ENCODE results near the gene MAFG. TPM values are rescaled to one million over a fixed set of nuclear protein-coding genes. Genes with fewer than 3 reads are reported as not detected.

The MAFG gene
- polyA plus RNA-seq, 10 donors: 12.3 to 14.8 (median 13.9) TPM

DNA sequence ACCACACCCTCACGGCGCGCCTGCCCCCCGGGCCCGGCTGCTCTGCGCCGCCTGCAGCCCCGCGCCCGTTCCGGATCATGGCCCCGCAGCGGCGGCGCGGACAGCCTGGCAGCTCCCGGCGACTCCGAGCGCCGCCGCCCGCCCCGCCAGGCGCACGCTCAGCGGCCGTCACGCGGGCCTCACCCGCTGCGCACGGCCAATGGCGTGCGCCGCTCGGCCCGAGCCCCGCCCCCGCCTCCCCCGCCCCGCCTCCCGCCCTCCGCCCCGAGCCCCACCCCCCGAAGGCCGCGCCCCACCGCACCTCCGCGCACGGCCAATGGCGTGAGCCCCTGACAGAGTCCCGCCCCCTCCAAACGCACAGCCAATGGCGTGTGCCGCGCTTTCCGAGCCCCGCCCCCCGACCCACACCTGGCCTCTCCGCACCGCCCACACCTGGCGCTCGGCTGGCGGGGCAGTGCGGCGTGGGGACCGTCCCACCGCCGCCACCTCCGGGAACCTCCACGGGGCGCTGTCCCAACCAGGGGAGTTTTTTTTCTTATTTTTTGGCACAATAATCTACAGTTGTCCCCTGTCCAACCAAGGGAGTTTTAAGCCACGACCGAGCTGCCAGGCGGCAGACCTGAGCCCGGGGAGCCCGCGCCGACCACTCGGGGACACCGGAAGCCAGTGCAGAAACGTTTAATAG lies 16.1 kb downstream of the MAFG start, which contains the start of gene PCYT2:
PCYT2 (minus strand) TSS at position 123 of the 685 bp plus-strand sequence; CDS start at position 79, 44 bp downstream.
- peak; percentile 77 to 91 (median 90) for DNase-seq

DNA sequence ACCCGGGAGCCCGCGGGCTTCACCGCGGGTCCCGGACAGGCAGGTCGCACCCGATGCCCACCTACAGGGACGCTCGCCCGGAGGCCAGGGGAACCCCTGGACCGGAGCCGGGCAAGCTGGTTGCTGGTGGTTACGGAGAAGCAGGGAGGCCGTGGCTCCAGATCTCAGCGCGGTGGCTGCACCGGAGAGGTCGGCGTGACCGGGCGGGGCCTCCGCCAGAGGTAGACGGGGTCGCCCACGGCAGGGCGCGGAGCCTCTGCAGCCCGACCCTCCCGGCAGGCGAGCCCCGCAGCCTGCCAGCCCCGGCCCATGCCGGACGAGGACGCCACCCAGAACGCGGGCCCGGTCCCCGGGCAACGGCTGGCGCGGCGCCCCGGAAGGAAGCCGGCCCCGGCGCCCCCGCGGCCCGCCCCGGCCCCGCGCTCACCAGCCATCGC lies 16.7 kb downstream of the MAFG start:
- no peak for DNase-seq

DNA sequence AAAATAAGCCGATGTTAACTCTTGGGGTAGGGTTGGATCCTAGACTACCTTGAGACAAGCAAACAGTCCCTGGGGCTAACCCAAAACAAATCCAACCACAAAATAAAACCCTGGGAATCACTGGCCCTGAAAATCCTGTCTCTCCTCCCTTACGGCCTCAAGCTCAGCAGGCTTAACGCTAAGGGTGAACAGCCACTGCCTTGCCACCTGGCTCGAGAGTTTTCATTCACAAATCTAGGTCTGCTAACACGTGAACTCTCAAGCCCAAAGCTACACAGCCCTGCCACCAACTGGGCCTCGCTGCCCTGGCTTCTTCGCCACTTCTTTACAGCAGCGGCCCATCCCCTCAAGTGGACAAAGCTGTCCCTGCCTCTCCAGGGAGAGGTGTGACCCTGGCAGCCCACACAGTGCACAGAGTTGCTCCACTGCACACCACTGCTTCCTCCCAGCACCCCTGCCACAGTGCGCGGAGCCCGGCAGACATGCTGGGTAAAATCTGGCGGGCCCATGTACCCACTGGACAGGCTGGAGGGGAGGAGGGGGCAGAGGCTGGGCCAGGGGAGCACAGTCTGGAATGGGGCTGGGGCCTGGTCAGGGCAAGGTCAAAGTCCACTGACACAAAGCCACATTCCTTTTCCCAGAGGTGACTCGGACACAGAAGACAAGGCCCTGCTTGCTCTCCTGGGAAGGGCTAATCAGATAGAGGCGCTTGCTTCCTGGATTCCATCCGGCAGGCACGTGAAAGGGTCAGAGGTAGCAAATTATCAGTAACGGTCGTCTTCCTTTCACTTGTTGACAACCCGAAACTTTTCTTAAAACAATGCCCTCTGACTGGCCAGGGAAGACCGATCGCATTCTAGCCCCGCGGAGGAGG lies 17.3 kb downstream of the MAFG start:
- DNase-seq: no peak

DNA sequence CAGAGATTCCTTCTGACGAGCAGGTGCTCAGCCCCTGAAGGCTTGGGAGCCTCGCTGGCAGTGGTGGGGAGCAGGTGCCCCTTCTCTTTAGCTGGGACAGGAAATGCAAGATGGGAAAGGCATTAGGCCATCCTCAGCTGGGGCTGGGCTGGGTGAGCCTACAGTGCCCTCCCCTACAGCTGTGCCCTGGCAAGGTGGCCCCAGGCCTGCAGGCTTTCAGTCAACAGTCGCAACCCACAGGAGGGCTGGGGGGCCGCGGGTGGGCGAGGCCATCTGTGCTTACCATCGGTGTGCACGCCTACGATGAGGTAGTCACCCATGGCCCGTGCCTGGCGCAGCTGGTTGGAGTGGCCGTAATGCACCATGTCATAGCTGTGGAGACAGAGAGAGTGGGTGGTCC lies 18.3 kb downstream of the MAFG start:
- no peak for DNase-seq

DNA sequence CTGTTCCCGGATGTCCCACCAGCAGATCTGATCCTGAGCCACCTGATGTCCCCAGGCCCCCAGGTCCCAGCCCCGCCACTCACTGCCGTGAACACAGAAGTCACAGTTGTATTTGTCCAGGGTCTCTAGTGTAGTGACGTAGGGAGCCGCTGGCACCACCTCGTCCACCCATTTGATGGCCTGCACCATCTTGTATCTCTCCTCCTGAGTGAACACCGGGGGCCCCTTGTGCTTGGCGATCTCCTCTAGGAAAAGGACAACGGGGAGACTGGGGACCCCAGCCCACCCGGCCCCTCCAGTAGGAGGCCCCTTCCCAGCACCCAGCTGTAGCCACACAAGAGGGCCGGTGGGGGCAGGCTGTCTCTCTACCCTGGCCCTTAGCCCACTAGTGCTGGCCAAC lies 18.7 kb downstream of the MAFG start:
- DNase-seq: no peak

DNA sequence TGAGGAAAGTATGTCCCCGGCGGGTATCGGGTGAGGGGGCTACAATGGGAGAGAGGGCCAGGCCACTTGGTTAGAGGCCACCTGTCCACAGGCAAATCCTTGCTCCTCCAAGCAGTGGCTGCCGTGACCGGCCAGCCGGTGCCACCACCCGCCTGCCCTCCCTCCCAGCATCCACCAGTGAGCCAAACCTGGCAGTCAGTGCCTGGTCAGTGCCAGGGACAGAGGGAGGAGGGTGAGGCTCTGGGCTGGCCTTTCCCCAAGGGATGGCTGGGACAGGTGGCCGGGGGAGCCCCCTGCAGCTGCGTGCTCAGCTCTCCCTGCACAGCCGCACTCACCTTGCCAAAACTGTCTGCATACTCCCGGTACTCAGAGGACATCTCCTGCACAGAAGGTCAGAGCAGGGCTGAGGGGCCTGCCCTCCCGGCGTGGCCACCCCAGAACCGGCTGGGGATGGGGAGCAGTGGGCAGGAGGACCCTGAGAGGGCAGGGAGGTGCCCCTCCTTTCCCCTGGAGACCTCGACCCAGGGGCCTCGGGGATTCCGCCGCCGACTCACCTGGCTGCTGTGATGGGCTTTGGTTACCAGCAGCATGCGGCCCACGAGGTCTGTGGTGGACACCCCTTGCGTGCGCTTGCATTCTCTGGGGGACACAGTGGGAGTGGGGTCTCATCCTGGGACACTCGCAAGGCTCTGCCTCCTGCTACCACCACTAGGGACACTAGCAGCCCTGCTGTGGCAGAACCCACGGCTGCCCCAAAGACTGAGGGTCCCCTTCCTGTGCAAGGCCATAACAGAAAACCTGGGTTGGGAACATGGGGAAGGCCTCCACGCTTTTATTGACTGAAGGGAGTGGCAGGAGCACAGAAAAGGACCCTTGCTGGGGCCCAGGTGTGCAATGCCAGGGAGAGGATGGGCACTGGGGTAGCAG lies 20.1 kb downstream of the MAFG start:
- DNase-seq: no peak

DNA sequence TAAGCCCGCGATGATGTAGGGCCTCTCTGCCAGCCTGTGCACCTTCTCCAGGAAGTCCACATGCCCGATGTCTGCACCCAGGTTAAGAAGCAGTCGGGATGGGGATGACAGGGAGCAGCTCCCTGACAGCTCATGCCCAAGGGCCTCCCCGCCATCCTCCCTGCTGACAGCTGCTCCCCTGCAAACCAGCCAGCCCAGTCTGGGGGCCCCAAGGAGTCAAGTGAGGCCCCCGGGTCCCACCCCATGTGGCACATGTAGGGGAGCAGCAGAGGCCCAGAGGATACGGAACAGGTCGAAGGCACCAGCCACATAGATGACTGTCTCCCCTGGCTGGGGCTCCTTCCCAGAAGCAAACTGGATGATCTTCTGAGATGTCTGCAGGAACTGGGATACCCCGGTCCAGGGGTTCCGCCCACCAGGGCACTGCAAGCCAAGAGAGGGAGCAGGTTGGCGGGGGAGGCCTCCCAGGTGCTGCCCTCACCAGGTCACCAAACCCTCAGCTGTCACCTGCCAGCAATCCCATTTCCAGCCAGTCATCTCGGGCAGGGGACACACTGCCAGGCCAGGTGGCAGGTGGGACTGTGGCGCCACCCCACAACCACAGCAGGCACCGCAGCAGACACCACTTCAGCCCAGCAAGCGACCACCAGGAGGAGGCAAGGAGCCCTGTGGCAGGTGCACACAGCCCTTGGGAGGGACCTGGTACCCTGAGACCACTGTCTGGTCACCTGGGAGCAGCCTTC lies 20.9 kb downstream of the MAFG start:
- DNase-seq: no peak

DNA sequence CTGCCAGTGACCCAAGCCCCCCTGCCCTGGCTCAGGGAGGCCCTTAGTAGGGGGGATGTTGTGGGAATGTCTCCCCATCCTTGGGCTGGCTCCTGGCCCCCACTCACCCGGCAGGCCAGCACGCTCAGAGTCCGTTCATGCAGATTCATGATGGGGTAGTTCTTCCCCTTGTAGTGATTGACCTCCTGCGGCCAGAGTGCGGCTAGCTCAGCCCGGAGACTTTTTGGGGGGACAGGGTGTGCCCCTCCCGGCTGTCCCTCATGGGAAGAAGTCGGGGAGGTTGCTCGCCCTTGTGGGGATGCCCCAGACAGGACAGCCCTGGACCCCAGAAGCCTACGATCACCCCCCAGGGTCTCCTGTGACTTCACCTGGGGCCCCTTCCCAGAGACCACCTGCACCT lies 21.5 kb downstream of the MAFG start:
- DNase-seq: no peak

DNA sequence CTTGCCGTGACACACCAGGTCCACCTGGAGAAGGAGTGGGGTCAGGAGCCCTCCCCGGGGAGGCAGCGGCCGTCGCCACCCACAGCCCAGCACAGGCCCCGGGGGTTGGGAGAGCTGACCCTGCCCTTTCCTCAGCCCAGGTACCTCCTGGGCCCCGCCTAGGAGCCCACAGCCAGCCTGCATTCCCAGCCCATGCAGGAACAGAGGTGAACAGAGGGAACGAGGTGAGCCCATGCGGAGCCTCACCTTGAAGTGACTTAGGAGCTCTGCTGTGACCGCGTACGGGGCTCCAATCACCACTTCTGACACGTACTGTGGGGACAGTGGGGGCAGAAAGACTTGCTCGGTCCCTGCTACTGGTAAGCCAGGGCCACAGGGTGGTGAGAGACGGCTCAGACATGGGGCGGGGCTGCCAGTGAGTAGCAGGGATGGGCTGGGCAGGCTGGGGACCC lies 22.1 kb downstream of the MAFG start:
- no peak for DNase-seq

DNA sequence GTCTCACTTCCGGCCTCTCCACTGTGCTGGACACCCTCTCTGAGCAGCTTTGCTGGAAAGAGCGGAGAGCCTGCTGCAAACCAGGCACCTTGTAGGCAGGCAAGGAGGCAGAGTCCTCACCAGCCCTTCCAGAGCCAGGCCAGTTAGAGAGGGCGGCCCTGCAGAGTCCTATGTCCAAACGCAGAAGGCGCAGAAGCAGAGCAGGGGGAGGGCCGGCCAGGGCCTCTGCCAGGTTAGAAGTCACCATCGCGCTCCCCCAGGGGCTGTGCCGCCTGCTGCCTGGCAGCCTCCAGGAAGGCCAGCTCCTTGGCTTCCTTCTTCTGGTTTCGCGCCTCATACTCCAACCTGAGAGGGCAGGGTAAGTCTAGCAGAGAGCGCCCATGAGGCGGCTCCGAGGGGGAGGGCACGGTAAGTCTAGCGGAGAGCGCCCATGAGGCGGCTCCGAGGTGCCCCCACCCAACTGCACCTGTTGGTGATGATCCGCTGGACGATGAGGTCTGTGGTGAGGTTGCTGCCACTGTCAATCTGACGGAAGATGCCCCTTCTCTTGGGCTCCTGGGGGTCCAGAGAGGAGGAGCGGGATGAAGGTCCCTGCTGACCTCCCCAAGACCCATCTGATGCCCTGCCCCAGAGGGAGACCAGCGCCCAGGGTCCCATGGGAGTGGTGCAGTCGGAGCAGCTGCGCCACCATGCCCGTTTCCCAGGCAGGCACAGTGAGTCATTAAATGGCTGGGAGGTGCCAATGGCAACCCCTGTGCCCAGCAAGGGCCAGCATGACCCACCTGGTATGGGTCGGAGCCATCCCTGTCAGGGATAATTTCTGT lies 22.7 kb downstream of the MAFG start:
- no peak for DNase-seq

DNA sequence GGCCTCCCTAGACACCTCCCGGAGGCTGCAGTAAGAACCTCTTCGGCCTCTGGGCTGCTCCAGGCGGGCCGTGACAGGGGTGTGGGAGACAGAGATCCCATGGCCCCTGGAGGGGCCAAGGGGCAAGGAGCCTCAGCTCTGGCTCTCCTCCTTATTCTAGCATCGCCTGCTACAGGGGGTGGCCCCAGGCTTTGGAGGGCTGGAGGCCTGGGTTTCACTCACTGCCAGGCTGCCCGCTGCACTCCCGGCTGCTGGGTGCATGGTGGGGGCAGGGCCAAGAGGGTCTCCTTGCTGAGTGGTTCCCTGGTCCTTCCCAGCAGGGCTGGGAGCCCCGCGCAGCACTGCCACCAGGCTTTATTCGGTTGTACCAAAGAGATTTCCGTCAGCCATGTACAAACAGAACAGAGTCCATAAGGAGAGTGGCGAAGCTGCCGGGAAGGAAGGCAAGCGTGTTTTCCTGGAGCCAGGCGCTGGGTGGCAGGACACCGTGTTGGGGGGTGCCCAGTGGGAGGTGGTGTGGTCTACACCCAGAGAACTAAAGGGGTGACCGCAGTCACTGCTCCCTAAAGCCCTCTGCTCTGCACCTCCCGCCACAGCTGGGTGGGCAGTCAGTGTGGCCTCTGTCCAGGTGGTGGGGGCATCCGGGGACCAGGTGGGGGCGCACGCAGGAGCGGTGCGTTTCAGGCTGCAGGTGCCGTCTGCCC lies 23.5 kb downstream of the MAFG start:
- no peak for DNase-seq

DNA sequence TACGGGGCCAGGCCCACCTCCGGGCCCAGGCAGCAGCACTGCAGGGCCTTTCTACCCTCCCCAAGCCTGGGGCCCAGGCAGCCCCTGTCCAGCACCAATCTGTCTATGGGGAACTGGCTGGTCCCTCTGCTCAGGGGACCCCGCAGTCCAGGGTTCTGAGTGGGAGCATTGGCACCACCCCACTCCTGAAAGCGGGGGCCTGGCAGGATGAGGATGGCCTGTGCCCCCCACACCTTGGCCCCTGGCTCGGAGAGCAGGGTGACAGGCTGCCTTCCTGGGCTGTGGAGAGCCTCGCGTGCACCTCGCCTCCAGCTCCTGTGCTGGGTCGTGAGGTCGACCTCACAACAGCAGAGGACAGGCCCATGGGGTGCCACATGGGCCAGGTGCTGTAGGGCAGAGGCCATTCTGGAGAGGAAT lies 24.1 kb downstream of the MAFG start:
- no peak for DNase-seq

DNA sequence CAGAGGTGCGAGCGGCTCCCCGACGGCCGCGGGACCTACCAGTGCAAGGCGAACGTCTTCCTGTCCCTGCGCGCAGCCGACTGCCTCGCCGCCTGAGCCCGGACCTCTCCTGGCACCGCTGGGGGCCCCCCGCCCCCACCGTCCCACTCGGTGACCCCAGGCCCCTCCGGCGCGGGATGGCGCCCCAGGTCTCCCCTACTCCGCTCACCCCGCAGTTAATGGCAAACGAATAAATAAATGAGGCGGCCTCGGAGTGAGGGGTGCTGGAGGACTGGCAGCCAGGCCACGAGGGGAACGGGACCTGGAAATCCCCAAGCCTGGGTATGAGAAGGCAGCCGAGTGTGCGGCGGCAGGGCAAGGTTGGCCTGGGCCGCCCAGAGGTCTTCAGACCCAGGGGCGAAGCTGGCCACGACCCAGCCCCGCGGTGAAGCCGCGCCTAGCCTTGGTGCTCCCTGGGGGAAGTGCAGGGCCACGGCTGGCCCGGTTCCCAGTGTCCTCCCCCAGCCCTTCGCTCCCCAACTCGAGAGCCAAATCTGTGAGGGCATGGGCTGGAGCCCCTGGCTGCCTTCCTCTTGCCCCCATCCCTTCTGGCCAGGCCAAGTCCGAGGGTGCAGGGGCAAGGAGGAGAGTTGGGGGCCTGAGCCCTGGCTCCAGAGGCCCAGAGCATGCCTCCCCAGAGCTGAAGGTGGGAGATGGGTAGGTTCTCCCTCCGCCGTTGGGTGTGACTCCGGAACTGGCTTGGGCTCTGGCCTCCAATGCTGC lies 24.7 kb downstream of the MAFG start:
- no peak for DNase-seq

DNA sequence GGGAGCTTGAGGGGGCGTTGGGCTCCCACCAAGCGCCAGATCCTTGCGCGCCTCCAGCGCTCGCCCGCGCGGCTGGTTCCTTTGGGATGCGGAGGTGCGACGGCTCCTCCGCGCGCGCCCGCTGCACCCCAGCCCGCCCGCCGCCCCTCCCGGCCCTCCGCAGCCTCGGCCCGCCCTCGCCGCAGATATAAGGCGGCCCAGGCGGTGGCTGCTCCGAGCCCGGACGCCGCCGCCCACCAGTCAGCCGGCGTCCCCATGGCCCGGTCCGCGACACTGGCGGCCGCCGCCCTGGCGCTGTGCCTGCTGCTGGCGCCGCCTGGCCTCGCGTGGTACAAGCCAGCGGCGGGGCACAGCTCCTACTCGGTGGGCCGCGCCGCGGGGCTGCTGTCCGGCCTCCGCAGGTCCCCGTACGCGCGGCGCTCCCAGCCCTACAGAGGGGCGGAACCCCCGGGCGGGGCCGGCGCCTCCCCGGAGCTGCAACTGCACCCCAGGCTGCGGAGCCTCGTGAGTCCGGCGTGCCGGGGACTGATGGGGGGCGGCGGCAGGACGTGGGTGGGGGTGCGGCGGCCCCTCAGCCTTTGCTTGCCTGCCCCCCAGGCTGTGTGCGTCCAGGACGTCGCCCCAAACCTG lies 25.4 kb downstream of the MAFG start, which contains the start of gene NPB:
NPB (plus strand) TSS at position 216 of the 630 bp plus-strand sequence; CDS start at position 256, 40 bp downstream.
- DNase-seq: peak in 1 of 3 donors; percentile 57

DNA sequence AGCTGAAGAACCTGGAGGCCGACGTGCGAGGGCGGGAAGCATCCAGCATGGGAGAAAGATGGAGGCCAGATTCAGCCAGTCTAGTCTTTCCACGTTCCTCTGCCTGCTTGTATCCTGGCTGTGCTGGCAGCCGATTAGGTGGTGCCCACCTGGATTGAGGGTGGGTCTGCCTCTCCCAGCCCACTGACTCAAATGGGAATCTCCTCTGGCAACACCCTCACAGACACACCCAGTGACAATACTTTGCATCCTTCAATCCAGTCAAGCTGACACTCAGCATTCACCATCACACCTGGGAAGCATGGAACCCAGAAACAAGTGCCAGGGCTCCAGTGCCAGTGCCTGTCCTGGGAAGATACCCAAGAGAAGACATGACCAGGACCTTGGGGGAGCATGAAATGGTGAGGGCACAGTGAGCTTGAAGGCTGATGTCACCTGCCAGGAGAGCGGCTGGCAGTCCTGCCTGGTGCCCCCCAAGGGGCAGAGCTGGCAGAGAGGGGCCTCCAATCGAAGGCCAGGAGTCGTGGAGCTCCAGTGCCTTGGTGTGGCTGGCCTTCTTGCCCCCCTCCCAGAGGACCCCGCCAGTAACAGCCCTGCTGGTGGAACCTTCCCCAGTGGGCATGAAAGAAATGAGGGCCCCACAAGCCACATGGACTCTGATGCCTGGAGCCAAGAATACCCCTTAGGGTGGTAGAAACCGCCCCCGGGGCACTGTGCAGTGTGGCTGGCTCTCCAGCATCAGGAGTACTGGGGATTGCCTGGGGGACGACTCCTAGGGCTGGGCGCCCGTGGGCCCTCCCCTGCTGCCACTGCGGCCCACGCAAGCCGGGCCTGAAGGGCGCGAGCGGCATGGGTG lies 26.1 kb downstream of the MAFG start:
- no peak for DNase-seq

DNA sequence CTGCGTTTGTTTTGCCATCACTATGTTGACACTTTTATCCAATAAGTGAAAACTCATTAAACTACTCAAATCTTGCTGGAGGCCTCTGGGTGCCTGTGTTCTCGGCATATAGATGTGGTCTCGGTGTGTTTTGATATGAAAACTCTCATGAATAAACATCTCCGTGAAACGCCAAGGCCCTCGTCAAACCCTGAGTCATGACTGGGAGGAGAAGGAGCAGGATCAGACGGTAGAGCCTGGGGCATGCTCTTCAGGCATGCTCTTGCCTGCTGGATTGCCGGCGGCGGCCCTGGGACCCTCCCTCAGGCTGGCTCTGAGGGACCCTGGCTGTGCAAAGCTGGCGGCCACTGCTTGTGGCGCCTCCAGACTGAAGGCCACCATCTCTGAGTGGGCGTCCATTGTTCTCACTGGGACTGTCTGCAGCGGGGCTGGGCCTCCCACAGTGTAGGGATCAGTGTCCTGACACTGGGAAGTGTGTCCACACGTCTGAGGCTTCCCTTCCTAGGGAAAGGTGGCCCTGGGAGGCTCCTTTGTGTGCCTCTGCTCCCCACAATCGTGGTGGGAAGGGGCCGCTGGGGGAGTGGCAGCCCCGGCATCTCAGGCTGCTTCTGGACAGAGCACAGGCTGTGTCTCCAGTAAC lies 27.2 kb downstream of the MAFG start:
- no peak for DNase-seq

Data from muscle of back (tissue), 11 donors.